Heart left ventricle (tissue), 16 donors: ENCODE data around the gene CEP112. TPM values are rescaled to one million over a fixed set of nuclear protein-coding genes. Genes with fewer than 3 reads are reported as not detected.

Experiments
- ATAC-seq, 4 donors: fragments of 200-7000 bp; cut with Tn5 transposase; one replicate each; pipeline ENCODE4 v1.9.1; 2020 to 2022; ENCODE audit warnings: moderate library complexity in 4 of 4, mild to moderate bottlenecking in 3 of 4, moderate number of reproducible peaks in 1 of 4
- DNase-seq, 5 donors: peaks; one replicate each; pipeline ENCODE4 v3.0.0-alpha.2; 2020
- H3K27ac ChIP-seq, 12 donors: fragments of 200-600 bp; sonication (generic) in 4 of 12; one replicate each; pipeline versions ENCODE4 v1.5.0 to v1.8.0; 2016 to 2022; ENCODE audit warnings: mild to moderate bottlenecking in 2 of 12
- H3K27me3 ChIP-seq, 9 donors: fragments of 200-600 bp; sonication (generic) in 2 of 9; one replicate each; pipeline versions ENCODE4 v1.5.1 to v1.8.0; 2016 to 2022; ENCODE audit warnings: mild to moderate bottlenecking in 3 of 9
- H3K36me3 ChIP-seq, 9 donors: fragments of 200-600 bp; sonication (generic) in 2 of 9; one replicate each; pipeline versions ENCODE4 v1.5.0 to v1.8.0; 2018 to 2022; ENCODE audit warnings: mild to moderate bottlenecking in 2 of 9
- H3K4me1 ChIP-seq, 12 donors: fragments of 200-600 bp; sonication (generic) in 4 of 12; one replicate each; pipeline versions ENCODE4 v1.5.0 to v1.8.0; 2016 to 2022; ENCODE audit warnings: mild to moderate bottlenecking in 3 of 12
- H3K4me3 ChIP-seq, 12 donors: fragments of 200-600 bp; sonication (generic) in 4 of 12; one replicate each; pipeline versions ENCODE4 v1.5.0 to v1.8.0; 2017 to 2022; ENCODE audit warnings: mild to moderate bottlenecking in 9 of 12, moderate library complexity in 4 of 12
- H3K9me3 ChIP-seq, 12 donors: fragments of 200-600 bp; sonication (generic) in 4 of 12; one replicate each; pipeline versions ENCODE4 v1.5.0 to v1.8.0; 2016 to 2022; ENCODE audit warnings: mild to moderate bottlenecking in 1 of 12
- POLR2A ChIP-seq, 2 donors: fragments of 450-650 bp; IDR thresholded peaks; one replicate each; pipeline ENCODE4 v1.6.1; 2017; ENCODE audit warnings: antibody characterized with exemption in 2 of 2, mild to moderate bottlenecking in 2 of 2, moderate library complexity in 2 of 2
- WGBS, 4 donors: extraction: QIAGEN DNeasy Blood & Tissue Kit in 2 of 4; methylation state at CpG; one replicate each; pipeline versions ENCODE4 v1.1.5 to v1.1.7; 2013 to 2018; 5-methylcytosine and 5-hydroxymethylcytosine counted together
- intact Hi-C, 10 donors: fragments of 100-400 bp; cut with DNase I; formaldehyde crosslinking; loops; one replicate each; pipeline versions ENCODE4 v1.11.1 to v1.14.2; 2022
- polyA plus RNA-seq, 2 donors: library from polyadenylated mRNA; stranded (reverse); fragments of 200-250 nt; gene quantifications; one replicate each; pipeline ENCODE4 v1.2.3, GENCODE V29; 2013
- total RNA-seq, 9 donors: library from RNA; depleted of rRNA in 2 of 9; stranded (reverse); fragments of >200 nt in 2 of 9; fragmentation: NEBNext Ultra II Directional in 3 of 9; extraction: Animal tissue kit (Norgen Biotek cat#: 25700) in 3 of 9; gene quantifications; one replicate each; pipeline versions ENCODE4 v1.1.0 to v1.2.4, GENCODE V29; 2016 to 2023
- TF ChIP-seq, protein P1 (sequence below), 12 donors: fragments of 200-600 bp; sonication (generic) in 4 of 12; IDR thresholded peaks; one replicate each; pipeline versions ENCODE4 v1.5.0 to v1.8.0; 2018 to 2022; ENCODE audit warnings: antibody characterized with exemption in 12 of 12, mild to moderate bottlenecking in 5 of 12
- donor health status: ischemic (EF 13 %, LVEDD 7.1; RV severe dilation, severe dysfunction).
- donor health status: healthy with polysubstance abuse.
- donor health status: DM: no; HTN: yes; CAD: no.
- donor health status: DM: no; HTN: no; CAD: no.
- donor health status: ischemic (EF 25% LVEDD 6.9; RV normal size, moderate dysfunction).
- donor health status: ischemic (EF 25% LVEDD 5.7; RV mildly dilated, moderate dysfunction).
- donor health status: healthy.
- donor health status: DM: yes; HTN: yes; CAD: no.
- donor health status: ischemic (EF 35%, LVEDD 5.7; RV mildly dilated, moderate dysfunction).
- donor health status: nonischemic (EF 11% LVEDD 7.7; RV severe dilation, severe dysfunction).
- donor health status: DM: yes; HTN: yes; CAD: no.
- donor health status: PGD.
- donor health status: ischemic (EF 29% LVEDD 5.4; RV normal size, mild dysfunction).
- donor health status: nonischemic (EF 23%, LVEDD 6.1; RV moderate dilation, normal function).

Gene CEP112
- total and polyA plus RNA-seq, 11 donors, result 5.5 to 28.3 (median 14.3) TPM

DNA sequence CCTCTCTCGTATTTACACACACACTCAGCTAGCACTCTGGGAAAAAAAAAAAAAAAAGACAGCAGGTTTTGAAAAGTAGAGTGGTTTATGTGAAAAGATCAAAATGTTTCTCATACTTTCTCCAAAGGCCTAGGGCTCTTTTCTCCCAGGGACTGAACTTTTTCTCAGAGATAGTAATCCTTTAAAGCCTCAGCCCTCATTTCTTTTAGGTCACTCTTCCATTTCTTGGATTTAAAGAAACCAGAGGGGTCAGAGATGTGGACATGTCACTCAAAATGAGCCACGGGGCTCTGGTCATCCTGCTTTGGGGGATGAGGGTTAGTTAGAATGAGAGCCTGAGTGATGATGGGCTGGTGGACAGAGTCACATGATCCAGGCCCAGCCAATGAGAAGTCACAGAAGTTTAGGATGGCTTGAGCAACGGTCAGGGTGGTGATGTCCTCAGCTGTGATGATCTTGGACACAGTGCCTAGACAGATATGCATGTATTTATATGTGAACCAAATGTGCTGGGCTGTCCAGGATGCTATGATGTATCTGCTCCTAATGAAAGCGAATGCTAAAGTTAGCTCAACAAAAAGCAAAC, 596.8 kb downstream of the CEP112 start:
- peak in 2 of 4 donors; percentile 22 to 49 for ATAC-seq
- no peak for TF ChIP-seq POLR2A (IDR thresholded peaks at IDR 0.05)
- TF ChIP-seq, protein P1, sequence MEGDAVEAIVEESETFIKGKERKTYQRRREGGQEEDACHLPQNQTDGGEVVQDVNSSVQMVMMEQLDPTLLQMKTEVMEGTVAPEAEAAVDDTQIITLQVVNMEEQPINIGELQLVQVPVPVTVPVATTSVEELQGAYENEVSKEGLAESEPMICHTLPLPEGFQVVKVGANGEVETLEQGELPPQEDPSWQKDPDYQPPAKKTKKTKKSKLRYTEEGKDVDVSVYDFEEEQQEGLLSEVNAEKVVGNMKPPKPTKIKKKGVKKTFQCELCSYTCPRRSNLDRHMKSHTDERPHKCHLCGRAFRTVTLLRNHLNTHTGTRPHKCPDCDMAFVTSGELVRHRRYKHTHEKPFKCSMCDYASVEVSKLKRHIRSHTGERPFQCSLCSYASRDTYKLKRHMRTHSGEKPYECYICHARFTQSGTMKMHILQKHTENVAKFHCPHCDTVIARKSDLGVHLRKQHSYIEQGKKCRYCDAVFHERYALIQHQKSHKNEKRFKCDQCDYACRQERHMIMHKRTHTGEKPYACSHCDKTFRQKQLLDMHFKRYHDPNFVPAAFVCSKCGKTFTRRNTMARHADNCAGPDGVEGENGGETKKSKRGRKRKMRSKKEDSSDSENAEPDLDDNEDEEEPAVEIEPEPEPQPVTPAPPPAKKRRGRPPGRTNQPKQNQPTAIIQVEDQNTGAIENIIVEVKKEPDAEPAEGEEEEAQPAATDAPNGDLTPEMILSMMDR (IDR thresholded peaks at IDR 0.05), result no peak
- H3K9me3 ChIP-seq, result no peaks in the 10 kb centered on the region
- H3K27ac ChIP-seq, result no peak overlapping the region
- 72 to 84% (median 79%) methylated on average over 4 of the region's 4 CpGs for WGBS, 4 donors
- peaks cover 0 to 11% (median 0%) of the 10 kb centered on the region in 12 donors for H3K4me1 ChIP-seq
- no peaks in the 10 kb centered on the region for H3K27me3 ChIP-seq
- no peak for DNase-seq
- H3K4me3 ChIP-seq, result no peak overlapping the region
- intact Hi-C loops, result no loop called here
- H3K36me3 ChIP-seq, result no peaks in the 10 kb centered on the region

DNA sequence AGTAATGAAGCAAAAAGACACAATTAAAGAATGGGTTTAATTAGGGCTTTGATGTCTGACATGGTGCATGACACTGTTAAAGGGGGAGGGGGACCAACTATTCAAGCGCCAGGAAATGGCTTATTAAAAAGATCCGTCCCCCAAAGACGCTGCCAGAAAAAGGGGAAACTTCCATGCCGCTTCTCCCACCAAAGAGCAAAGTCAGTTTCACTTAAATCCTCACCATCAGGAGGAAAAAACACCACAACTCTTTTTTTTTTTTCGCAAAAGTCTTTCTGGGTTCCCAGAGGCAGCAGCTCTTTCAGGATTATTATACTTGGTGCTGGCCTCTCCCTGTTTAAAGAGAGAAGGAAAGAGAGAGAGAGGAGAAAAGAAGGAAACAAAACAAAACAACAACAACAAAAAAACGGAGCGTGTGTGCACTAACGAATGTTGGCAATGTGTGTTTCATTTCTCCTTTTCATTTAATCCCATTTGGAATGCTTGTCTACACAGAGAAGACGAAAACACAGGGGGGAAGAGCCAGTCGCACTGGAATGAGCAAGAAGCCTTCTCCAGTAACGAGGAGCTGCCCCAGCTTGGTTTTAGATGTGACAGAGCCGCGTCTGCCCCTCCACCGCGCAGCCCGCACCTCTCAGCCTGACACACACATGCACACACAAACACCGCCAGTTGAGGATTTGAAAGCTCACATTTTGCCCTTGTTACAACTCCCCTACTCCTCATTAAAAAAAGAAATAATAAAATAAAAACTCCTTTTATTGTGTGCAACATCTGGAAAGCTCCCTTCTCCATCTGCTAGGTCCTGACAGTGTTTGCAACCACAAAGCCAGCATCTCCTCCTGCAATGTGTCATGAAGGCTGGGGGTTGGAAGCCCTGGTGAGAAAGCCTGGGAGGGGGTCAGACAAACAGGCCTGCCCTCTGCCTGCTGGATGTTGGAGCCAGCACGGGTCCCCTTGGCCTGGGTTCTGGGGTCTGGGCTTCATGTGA, 597.8 kb downstream of the CEP112 start:
- H3K36me3 ChIP-seq, result no peaks in the 10 kb centered on the region
- WGBS, 4 donors, result 49 to 53% (median 51%) methylated on average over 18 of the region's 18 CpGs
- TF ChIP-seq, protein P1 (IDR thresholded peaks at IDR 0.05), result no peak
- TF ChIP-seq POLR2A (IDR thresholded peaks at IDR 0.05), result no peak
- H3K4me3 ChIP-seq, result peak overlapping the region in 9 of 12 donors; percentile 1 to 43 (median 11)
- H3K27me3 ChIP-seq, result no peaks in the 10 kb centered on the region
- H3K4me1 ChIP-seq, result peaks cover 0 to 4% (median 0%) of the 10 kb centered on the region in 12 donors
- intact Hi-C loops, result no loop called here
- no peak for DNase-seq
- peak in 1 of 4 donors; percentile 48 for ATAC-seq
- H3K9me3 ChIP-seq, result no peaks in the 10 kb centered on the region
- peak overlapping the region in 2 of 12 donors; percentile 23 to 24 for H3K27ac ChIP-seq

DNA sequence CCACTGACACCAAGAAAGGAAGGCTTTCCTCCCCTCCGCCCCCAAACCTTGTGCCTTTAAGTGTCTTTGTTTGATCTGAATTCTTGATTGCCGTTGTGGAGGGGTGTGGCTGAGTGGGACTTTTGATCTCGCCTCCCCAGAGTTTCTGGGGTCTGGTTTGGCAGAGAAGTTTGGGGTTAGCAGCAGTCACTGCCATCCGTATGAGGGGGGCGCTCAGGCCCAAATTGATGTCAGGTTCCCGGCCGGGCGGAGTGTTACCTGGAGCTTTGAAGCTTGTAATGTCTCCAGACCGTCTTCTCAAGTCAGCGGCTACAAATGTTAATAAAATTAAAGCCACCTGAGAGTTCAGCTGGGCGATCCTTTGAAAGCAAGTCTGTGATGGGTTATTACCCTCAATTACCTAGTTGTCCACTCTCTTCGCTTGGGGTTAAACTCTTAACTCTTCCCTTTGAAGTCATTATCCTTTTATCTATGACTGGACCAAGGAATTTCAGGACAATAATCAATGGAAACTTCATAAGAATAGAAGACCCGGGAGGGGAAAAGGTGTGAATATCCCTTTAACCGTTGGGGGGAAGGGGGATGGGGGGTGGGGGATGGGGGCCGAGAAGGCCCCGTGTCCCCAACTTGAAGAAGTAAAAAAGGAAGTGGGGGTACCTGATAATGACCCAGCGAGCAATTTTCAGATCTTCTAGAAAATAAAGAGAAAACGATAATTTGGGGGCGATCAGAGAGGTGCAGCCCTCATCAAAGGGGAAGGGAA, 598.7 kb downstream of the CEP112 start:
- Histone ChIP-seq H3K36me3 (no peaks in the 10 kb centered on the region), H3K27ac (no peak overlapping the region), H3K4me3 (peak overlapping the region in 1 of 12 donors; percentile 35), H3K27me3 (no peaks in the 10 kb centered on the region), H3K4me1 (peaks cover 0 to 7% (median 2%) of the 10 kb centered on the region in 12 donors), H3K9me3 (no peaks in the 10 kb centered on the region)
- no peak for ATAC-seq
- 77 to 80% (median 78%) methylated on average over 19 of the region's 19 CpGs for WGBS, 4 donors
- intact Hi-C loops, result no loop called here
- no peak for DNase-seq
- TF ChIP-seq, protein P1 (IDR thresholded peaks at IDR 0.05), result no peak
- TF ChIP-seq POLR2A (IDR thresholded peaks at IDR 0.05), result no peak
